Effector CD8-positive, alpha-beta T cell (primary cell): ENCODE data around the gene TMEM240.
"Not testable (repeated sequence)": the region's sequence is repeated elsewhere in the genome, so short reads cannot be mapped to it uniquely, and the experiment has no call there.

Experiments used
- DNase-seq: peaks from one replicate; lab custom pipeline; 2025; lab: John Stamatoyannopoulos, UW

Gene TMEM240

DNA sequence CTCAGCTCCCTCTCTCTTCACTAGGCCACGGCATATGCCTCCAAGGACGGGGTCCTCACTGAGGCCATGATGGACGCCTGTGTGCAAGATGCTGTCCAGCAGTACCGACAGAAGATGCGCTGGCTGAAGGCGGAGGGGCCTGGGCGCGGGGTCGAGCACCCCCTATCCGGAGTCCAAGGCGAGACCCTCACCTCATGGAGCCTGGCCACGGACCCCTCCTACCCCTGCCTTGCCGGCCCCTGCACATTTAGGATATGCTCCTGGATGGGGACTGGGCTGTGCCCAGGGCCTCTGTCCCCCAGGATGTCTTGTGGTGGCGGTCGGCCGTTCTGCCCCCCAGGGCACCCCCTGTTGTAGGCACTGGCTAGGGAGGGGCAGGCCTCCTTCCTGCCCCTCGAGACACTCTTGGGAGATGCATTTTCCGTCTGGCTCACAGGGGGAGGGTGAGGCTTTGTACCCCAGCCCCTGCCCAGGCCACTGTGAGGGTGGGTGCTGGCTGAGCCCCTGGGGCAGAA, 44.9 kb downstream of the TMEM240 start:
- not testable (repeated sequence) for DNase-seq

GRCh38 chr1:1494311-1494710, 46.1 kb downstream of the TMEM240 start:
- DNase-seq, result not testable (repeated sequence)

DNA sequence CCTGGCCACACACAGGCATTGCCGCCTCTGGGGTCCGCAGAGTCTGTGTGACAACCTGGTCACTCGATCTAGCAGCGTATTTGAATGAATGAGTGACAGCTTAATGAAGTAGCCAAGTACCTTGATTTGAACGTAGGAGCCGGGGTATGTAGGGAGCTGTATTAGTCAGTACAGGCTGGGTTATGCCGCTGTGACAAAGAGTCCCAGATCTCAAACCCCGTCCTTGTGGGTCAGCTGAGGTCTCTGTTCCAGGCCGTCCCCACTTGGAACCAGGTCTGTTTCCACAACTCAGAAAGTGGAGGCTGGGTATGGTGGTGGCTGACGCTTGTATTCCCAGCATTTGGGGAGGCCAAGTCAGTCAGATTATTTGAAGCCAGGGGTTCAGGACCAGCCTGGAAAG, 48.8 kb downstream of the TMEM240 start:
- no peak for DNase-seq

DNA sequence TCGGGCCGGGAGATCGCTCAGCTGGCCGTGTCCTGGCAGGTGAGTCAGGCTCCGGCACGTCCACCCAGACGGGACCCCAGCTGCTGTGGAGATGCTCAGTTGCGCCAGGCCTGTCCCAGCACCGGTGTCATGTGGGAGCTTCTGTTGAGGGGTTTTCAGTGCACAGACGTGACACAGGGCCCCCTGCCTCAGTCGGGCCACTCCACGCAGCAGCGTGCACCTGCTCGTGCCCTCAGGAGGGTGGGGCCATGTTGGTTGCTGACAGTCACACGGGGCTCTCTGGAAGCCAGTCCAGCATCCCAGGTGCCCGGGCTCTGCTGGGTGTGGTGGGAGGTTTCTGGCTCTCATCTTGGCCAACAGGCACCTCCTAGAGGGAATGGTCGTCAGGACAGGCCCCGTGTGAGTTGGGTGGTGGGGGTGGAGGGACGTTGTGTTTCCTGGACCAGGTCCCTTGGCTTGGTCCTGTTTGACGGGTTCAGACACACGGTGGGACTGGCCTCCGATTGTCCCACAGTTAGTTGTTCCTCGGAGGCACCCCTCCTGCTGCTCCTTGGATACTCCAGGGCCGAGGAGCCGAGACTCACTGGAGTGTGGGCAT, 49.7 kb downstream of the TMEM240 start:
- DNase-seq, result no peak

GRCh38 chr1:1489861-1490260, 50.6 kb downstream of the TMEM240 start:
- no peak for DNase-seq

DNA sequence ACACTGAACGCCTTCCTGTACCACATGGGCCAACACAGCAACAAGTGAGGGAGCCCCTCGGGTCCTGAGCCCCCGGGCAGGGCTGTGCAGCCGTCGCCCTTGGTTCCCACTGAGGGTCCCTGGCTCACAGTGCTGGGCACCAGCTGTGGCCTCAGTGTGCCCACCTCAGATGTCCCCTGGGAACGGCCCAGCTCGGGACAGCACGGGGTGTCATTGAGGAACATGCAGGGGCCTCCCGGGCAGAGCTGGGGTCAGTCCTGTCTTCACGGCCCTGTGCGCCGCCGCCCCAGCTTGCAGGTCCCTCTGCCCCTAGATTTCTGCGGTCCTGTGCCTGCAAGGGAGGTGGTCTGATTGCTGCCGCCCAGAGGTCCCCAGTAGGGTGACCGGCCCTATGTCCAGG, 51.2 kb downstream of the TMEM240 start:
- no peak for DNase-seq

DNA sequence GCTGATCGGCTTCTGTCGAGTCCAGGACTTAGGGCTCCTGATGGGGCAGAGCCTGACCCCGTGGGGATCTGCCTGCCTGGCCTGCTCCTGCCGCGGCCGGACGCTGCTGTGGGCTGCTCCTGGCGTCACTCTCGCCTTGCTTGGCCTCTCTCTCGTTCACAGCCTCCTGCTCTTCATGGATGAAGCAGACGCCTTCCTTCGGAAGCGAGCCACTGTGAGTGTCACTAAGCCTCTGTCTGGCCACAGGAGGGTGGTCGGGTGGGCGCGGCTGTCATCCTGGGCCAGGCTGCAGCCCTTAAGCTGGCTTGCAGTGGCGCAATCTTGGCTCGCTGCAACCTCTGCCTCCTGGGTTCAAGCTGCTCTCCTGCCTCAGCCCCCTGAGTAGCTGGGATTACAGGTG, 52.7 kb downstream of the TMEM240 start:
- DNase-seq, result no peak

DNA sequence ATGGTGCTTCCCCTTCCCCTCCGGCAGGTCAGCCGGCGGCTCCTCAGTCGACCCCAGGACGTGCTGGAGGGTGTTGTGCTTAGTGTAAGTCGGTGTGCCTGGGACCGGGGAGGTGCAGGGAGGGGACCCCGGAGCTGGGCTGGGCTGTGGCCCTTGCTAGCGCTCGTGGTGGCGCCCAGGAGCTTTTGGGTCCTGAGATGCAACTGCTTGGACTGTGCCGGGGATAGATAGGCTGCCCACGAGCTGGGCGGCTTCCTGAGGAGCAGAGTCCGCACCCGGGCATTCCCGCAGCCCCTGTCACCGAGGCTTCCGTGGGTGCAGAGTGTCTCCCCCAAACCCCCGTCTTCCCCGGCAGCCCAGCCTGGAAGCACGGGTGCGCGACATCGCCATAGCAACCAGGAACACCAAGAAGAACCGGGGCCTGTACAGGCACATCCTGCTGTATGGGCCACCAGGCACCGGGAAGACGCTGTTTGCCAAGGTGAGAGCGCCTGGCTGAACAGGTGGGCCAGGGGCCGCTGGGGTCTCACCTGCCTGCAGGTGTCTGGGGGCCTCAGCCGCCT, 54.6 kb downstream of the TMEM240 start:
- DNase-seq, result not testable (repeated sequence)

GRCh38 chr1:1484976-1485750, 55.3 kb downstream of the TMEM240 start:
- not testable (repeated sequence) for DNase-seq
